ENCODE measurements around the gene PLPPR4.
A peak's percentile ranks its signal among the peaks of the same experiment; 100 is the strongest.

PLPPR4 gene

GRCh38 chr1:99266726-99267125 lies 2.4 kb downstream of the PLPPR4 start:
- no peak for TF ChIP-seq CTCF (IDR thresholded peaks at IDR 0.05; ENCODE audit: low read depth, low read length)
- peak; percentile 11 for DNase-seq (ENCODE audit: extremely low read depth, low read depth)

GRCh38 chr1:99268021-99268420 lies 3.7 kb downstream of the PLPPR4 start:
- no peak for TF ChIP-seq CTCF (IDR thresholded peaks at IDR 0.05; ENCODE audit: low read depth, low read length)

GRCh38 chr1:99269321-99269720 lies 5.0 kb downstream of the PLPPR4 start:
- DNase-seq (ENCODE audit: extremely low read depth, low read depth), result no peak
- no peak for TF ChIP-seq CTCF (IDR thresholded peaks at IDR 0.05; ENCODE audit: low read depth, low read length)

More at GRCh38 chr1:99268021-99268420, 3.7 kb downstream of the PLPPR4 start:
- no peak for DNase-seq (ENCODE audit: extremely low read depth, low read depth)

- TF ChIP-seq CTCF (IDR thresholded peaks at IDR 0.05; ENCODE audit: low read depth, low read length), result no peak
Measured at GRCh38 chr1:99270646-99271045, 6.4 kb downstream of the PLPPR4 start.

GRCh38 chr1:99271249-99271648 lies 7.0 kb downstream of the PLPPR4 start:
- no peak for DNase-seq (ENCODE audit: extremely low read depth, low read depth)
- TF ChIP-seq CTCF (IDR thresholded peaks at IDR 0.05; ENCODE audit: low read depth, low read length), result no peak

More at GRCh38 chr1:99270646-99271045, 6.4 kb downstream of the PLPPR4 start:
- no peak for DNase-seq (ENCODE audit: extremely low read depth, low read depth)

GRCh38 chr1:99277066-99277465 lies 12.8 kb downstream of the PLPPR4 start:
- no peak for TF ChIP-seq CTCF (IDR thresholded peaks at IDR 0.05; ENCODE audit: low read depth, low read length)
- DNase-seq (ENCODE audit: extremely low read depth, low read depth), result no peak

GRCh38 chr1:99279525-99279924 lies 15.2 kb downstream of the PLPPR4 start:
- no peak for TF ChIP-seq CTCF (IDR thresholded peaks at IDR 0.05; ENCODE audit: low read depth, low read length)
- DNase-seq (ENCODE audit: extremely low read depth, low read depth), result no peak

All from AG09319 (cell line).